Left ventricle myocardium superior (tissue), 1 donor: Measurements from ENCODE around the gene NPEPPS. TPM values are rescaled to one million over a fixed set of nuclear protein-coding genes. Genes with fewer than 3 reads are reported as not detected.
A peak's percentile ranks its signal among the peaks of the same experiment; 100 is the strongest.

Experiments
- ATAC-seq: fragments of 200-7000 bp; cut with Tn5 transposase; one replicate; pipeline ENCODE4 v1.9.1; 2020; ENCODE audit warnings: mild to moderate bottlenecking, moderate library complexity
- DNase-seq: peaks from one replicate; pipeline ENCODE4 v3.0.0-alpha.2; 2020
- intact Hi-C: fragments of 100-400 bp; cut with micrococcal nuclease; formaldehyde crosslinking; loops from one replicate; pipeline ENCODE4 v1.11.0; 2022
- total RNA-seq: library from RNA; stranded (reverse); fragmentation: NEBNext Ultra II Directional; extraction: Animal tissue kit (Norgen Biotek cat#: 25700); gene quantifications from one replicate; pipeline ENCODE4 v1.2.1, GENCODE V29; 2021
- donor health status: DM: no; HTN: yes; CAD: no; lungs with severe emphysema.

NPEPPS gene
- total RNA-seq, 1 donor from 2014 or later: 93.0 TPM

- intact Hi-C loops: no loop called here
- ATAC-seq (peak; percentile 77), DNase-seq (peak; percentile 97)
Measured at GRCh38 chr17:47650525-47651522, 119.9 kb downstream of the NPEPPS start.

GRCh38 chr17:47651704-47652103, 120.8 kb downstream of the NPEPPS start:
- ATAC-seq: no peak

GRCh38 chr17:47652570-47652969, 121.7 kb downstream of the NPEPPS start:
- DNase-seq: no peak
- intact Hi-C loops: no loop called here
- ATAC-seq: no peak

More at GRCh38 chr17:47651704-47652103, 120.8 kb downstream of the NPEPPS start:
- no peak for DNase-seq
- intact Hi-C loops: no loop called here

- intact Hi-C loops: no loop called here
- no peak for ATAC-seq
- DNase-seq: no peak
Measured at GRCh38 chr17:47653442-47653841, 122.5 kb downstream of the NPEPPS start.

GRCh38 chr17:47654991-47655390, 124.1 kb downstream of the NPEPPS start:
- ATAC-seq: no peak
- intact Hi-C loops: no loop called here
- no peak for DNase-seq

- DNase-seq (no peak), ATAC-seq (no peak)
- intact Hi-C loops: no loop called here
Measured at GRCh38 chr17:47660064-47660492, 129.2 kb downstream of the NPEPPS start.

GRCh38 chr17:47663912-47664623, 133.2 kb downstream of the NPEPPS start:
- ATAC-seq (peak; percentile 77), DNase-seq (no peak)
- intact Hi-C loops: no loop called here

- ATAC-seq: no peak
- DNase-seq: no peak
- intact Hi-C loops: no loop called here
Measured at GRCh38 chr17:47664624-47664941, 133.7 kb downstream of the NPEPPS start.

- intact Hi-C loops: no loop called here
- ATAC-seq (no peak), DNase-seq (no peak)
Measured at GRCh38 chr17:47665655-47666054, 134.7 kb downstream of the NPEPPS start.

GRCh38 chr17:47669081-47669480, 138.2 kb downstream of the NPEPPS start:
- ATAC-seq: no peak
- intact Hi-C loops: no loop called here

GRCh38 chr17:47670064-47670463, 139.2 kb downstream of the NPEPPS start:
- DNase-seq (no peak), ATAC-seq (no peak)
- intact Hi-C loops: no loop called here

More at GRCh38 chr17:47669081-47669480, 138.2 kb downstream of the NPEPPS start:
- no peak for DNase-seq

Other genes starting within 250 kb of the NPEPPS start
- gene EFCAB13, start 207.2 kb upstream of the NPEPPS start, total RNA-seq: 2.4 TPM
- gene KPNB1, start 118.8 kb downstream of the NPEPPS start, total RNA-seq: 169 TPM
- 15.9 TPM for gene TBKBP1, start 163.1 kb downstream of the NPEPPS start, total RNA-seq
- gene TBX21, start 202.1 kb downstream of the NPEPPS start, total RNA-seq: 0.40 TPM